Endothelial cell (in vitro differentiated cells): ENCODE results near the gene BRF1. TPM values are rescaled to one million over a fixed set of nuclear protein-coding genes. Genes with fewer than 3 reads are reported as not detected.

Experiments used
- DNase-seq: peaks from one replicate; pipeline ENCODE4 v3.0.0; 2021; ENCODE audit warnings: low spot score
- H3K27ac Mint-ChIP-seq: one replicate; pipeline ENCODE4 v1.8.0; 2021; ENCODE audit warnings: mixed read lengths, inconsistent platforms; ENCODE audit not compliant: unreplicated experiment
- H3K27me3 Mint-ChIP-seq: one replicate; pipeline ENCODE4 v1.8.0; 2021; ENCODE audit warnings: mild to moderate bottlenecking, moderate library complexity, mixed read lengths, inconsistent platforms; ENCODE audit not compliant: unreplicated experiment
- H3K36me3 Mint-ChIP-seq: one replicate; pipeline ENCODE4 v1.8.0; 2021; ENCODE audit warnings: mild to moderate bottlenecking, low read depth, mixed read lengths, inconsistent platforms; ENCODE audit not compliant: unreplicated experiment
- H3K4me1 Mint-ChIP-seq: one replicate; pipeline ENCODE4 v1.8.0; 2021; ENCODE audit warnings: mild to moderate bottlenecking, mixed read lengths, inconsistent platforms; ENCODE audit not compliant: unreplicated experiment
- H3K4me3 Mint-ChIP-seq: one replicate; pipeline ENCODE4 v1.8.0; 2021; ENCODE audit warnings: mild to moderate bottlenecking, mixed read lengths, inconsistent platforms; ENCODE audit not compliant: unreplicated experiment
- H3K9me3 Mint-ChIP-seq: one replicate; pipeline ENCODE4 v1.8.0; 2021; ENCODE audit warnings: mixed read lengths, inconsistent platforms; ENCODE audit not compliant: unreplicated experiment
- total RNA-seq: library from RNA; stranded (reverse); fragmentation: NEBNext Ultra II Directional; extraction: Animal tissue kit (Norgen Biotek cat#: 25700); gene quantifications from one replicate; pipeline ENCODE4 v1.2.1, GENCODE V29; 2021; ENCODE audit not compliant: unreplicated experiment
- TF ChIP-seq, protein P1 (sequence below): fragments of 200-600 bp; sonication (generic); IDR thresholded peaks from one replicate; pipeline ENCODE4 v1.5.0; 2021; ENCODE audit warnings: antibody characterized with exemption; ENCODE audit not compliant: unreplicated experiment

Gene BRF1
- total RNA-seq, 1 donor from 2014 or later, result 40.9 TPM

DNA sequence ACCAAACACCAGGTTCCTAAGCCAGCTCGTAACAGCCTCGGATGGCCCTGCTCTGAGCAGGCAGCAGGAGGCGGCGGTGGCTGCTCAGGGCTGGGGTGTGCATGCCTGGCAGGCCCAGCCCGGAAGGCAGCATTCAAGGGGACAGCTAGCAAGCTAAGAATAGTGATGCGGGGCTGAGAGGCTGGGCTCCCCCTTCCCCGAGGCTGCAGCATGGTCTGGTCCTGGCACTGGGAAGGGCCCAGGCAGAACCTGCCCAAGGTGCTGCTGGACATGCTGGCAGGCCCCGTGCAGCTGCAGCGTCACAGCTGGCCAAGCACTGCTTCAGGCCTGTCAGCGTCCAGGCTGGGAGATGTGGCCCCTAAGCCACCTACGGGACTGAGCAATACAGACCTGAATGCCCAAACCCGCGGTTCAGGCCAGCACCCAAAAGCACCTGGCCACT, 93.3 kb downstream of the BRF1 start:
- no peak overlapping the region for H3K27ac Mint-ChIP-seq
- no peak for DNase-seq

DNA sequence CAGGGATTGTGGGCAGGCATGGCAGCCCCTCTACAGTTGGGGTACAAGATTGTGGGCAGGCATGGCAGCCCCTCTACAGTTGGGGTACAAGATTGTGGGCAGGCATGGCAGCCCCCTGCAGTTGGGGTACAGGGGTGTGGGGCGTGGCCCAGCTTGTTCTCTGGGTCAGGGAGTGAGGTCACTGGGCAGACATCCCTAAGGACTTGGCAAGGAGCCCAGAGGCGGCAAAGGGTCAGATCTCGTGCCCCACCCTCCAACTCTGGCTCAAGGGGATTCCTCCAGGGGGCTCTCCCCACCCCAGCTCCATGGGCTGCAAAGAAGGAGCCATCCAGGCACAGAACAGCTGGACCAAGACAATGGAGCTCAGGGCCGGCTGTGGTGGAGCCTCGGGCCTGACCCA, 93.9 kb downstream of the BRF1 start:
- H3K9me3 Mint-ChIP-seq, result no peaks in the 10 kb centered on the region
- DNase-seq, result no peak
- peaks cover 4% of the 10 kb centered on the region for H3K27me3 Mint-ChIP-seq
- H3K4me1 Mint-ChIP-seq, result peaks cover 5% of the 10 kb centered on the region
- TF ChIP-seq, protein P1, sequence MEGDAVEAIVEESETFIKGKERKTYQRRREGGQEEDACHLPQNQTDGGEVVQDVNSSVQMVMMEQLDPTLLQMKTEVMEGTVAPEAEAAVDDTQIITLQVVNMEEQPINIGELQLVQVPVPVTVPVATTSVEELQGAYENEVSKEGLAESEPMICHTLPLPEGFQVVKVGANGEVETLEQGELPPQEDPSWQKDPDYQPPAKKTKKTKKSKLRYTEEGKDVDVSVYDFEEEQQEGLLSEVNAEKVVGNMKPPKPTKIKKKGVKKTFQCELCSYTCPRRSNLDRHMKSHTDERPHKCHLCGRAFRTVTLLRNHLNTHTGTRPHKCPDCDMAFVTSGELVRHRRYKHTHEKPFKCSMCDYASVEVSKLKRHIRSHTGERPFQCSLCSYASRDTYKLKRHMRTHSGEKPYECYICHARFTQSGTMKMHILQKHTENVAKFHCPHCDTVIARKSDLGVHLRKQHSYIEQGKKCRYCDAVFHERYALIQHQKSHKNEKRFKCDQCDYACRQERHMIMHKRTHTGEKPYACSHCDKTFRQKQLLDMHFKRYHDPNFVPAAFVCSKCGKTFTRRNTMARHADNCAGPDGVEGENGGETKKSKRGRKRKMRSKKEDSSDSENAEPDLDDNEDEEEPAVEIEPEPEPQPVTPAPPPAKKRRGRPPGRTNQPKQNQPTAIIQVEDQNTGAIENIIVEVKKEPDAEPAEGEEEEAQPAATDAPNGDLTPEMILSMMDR, result no peak
- H3K4me3 Mint-ChIP-seq, result no peak overlapping the region
- no peak overlapping the region for H3K27ac Mint-ChIP-seq
- peaks cover 4% of the 10 kb centered on the region for H3K36me3 Mint-ChIP-seq

More for the DNA sequence above, 93.3 kb downstream of the BRF1 start:
- Mint-ChIP-seq H3K27me3 (peaks cover 8% of the 10 kb centered on the region), H3K36me3 (peaks cover 4% of the 10 kb centered on the region), H3K4me1 (peaks cover 3% of the 10 kb centered on the region), H3K4me3 (no peak overlapping the region), H3K9me3 (no peaks in the 10 kb centered on the region)
- TF ChIP-seq, protein P1, result no peak

DNA sequence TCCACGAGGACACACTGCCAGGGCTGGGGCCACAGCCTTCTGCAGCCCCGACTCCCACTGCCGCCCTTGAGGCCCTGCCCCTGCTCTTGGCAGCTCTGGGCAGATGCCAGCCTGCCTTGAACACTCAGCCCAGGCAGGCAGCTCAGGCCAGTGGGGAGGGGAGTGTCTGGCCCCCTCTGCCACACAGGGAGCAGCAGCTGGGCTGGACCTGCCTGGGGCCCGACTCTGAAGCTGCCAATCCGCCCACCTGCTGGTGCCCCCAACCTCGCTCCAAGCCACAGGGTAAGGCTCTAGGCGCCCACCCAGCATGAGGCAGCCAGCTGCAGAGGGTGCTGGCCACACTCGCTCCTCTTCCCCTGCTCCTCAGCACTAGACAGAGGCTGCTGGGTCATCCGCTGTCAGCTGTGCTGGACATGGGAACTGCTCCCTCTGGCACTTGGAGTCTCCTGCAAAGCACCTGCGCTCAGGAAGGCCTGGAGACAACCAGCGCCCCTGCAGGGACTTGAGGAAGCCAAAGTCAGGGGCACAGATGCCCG, 95.1 kb downstream of the BRF1 start:
- peaks cover 6% of the 10 kb centered on the region for H3K27me3 Mint-ChIP-seq
- DNase-seq, result no peak

DNA sequence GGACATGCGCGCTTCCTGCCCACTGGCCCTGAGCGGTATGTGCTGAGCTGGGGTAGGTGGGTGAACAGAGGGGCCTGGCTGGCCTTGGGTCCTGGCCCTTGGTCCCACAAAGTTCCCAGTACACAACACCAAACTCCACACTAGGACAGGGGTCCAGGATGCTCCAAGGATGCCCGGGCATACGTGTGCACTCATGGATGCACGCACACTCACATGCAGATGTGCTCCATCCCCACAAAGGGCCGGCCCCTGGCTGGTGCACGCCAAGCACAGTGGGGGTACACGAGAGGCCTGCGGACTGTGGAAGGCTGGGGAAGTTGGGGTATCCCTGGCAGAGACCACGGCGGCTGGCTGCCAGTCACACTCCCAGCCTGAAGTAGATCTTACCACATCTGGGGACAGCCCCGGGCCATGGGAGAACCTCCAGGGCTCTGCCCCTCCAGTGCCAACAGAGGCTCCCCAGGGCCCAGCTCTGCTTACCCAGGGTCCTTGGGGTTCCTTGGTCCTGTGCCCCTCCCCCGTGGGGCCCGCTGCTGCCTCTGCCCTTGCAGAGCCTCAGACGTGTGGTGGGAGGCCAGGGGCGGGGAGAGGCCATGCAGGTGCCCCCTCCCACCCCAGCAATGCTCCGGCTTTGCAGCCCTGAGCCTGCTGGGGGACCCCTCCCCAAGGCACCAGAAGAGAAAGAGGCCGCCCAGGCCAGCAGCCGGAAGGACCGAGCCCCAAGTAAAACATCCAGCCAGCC, 95.7 kb downstream of the BRF1 start:
- H3K9me3 Mint-ChIP-seq, result no peaks in the 10 kb centered on the region
- H3K27me3 Mint-ChIP-seq, result peaks cover 9% of the 10 kb centered on the region
- no peak overlapping the region for H3K4me3 Mint-ChIP-seq
- no peak overlapping the region for H3K27ac Mint-ChIP-seq
- H3K4me1 Mint-ChIP-seq, result peaks cover 16% of the 10 kb centered on the region
- TF ChIP-seq, protein P1, result no peak
- no peaks in the 10 kb centered on the region for H3K36me3 Mint-ChIP-seq
- no peak for DNase-seq

More for the DNA sequence above, 95.1 kb downstream of the BRF1 start:
- Mint-ChIP-seq H3K9me3 (no peaks in the 10 kb centered on the region), H3K4me3 (no peak overlapping the region), H3K4me1 (peaks cover 10% of the 10 kb centered on the region), H3K36me3 (peaks cover 2% of the 10 kb centered on the region), H3K27ac (no peak overlapping the region)
- TF ChIP-seq, protein P1, result no peak
